K562 (cell line): ENCODE measurements around the gene MBD6. TPM values are rescaled to one million over a fixed set of nuclear protein-coding genes. Genes with fewer than 3 reads are reported as not detected.
A peak's percentile ranks its signal among the peaks of the same experiment; 100 is the strongest.

Source experiments
- ATF3 ChIP-seq, 2 experiments: fragments of 450-650 bp in 1 of 2; sonication (generic) in 1 of 2; formaldehyde crosslinking in 1 of 2; IDR thresholded peaks in 1 of 2; conservative IDR thresholded peaks in 1 of 2; 2 replicates each; pipeline versions ENCODE4 v1.6.1 to v1.8.1; 2016 to 2023; ENCODE audit warnings: mild to moderate bottlenecking in 2 of 2, moderate library complexity in 2 of 2, inconsistent platforms in 1 of 2, missing genetic modification reagents in 1 of 2
- BRCA1 ChIP-seq, 2 experiments: fragments of 450-650 bp in 1 of 2; sonication (generic) in 1 of 2; formaldehyde crosslinking in 1 of 2; IDR thresholded peaks; 2 replicates each; pipeline versions ENCODE4 v1.5.0 to v1.6.1; 2017 to 2020; ENCODE audit warnings: mild to moderate bottlenecking in 1 of 2, missing genetic modification reagents in 1 of 2
- CCAR2 ChIP-seq: fragments of 200-400 bp; formaldehyde crosslinking; IDR thresholded peaks from 2 replicates; pipeline ENCODE4 v1.6.1; 2017; ENCODE audit warnings: mild to moderate bottlenecking, low read depth, low read length
- CCNT2 ChIP-seq: IDR thresholded peaks from 2 replicates; pipeline ENCODE4 v1.6.1; 2011; ENCODE audit warnings: borderline replicate concordance, low read depth, mild to moderate bottlenecking, moderate library complexity, mixed read lengths, low read length; ENCODE audit not compliant: insufficient read length; ENCODE audit errors: extremely low read depth
- ELF4 ChIP-seq: fragments of 450-650 bp; formaldehyde crosslinking; IDR thresholded peaks from 2 replicates; pipeline ENCODE4 v1.4.0; 2022; ENCODE audit warnings: missing genetic modification characterization
- ERF ChIP-seq: fragments of 450-650 bp; formaldehyde crosslinking; IDR thresholded peaks from 2 replicates; pipeline ENCODE4 v1.4.0; 2020; ENCODE audit warnings: mild to moderate bottlenecking, mixed read lengths
- FOXM1 ChIP-seq, 2 experiments: fragments of 450-650 bp in 1 of 2; sonication (generic) in 1 of 2; formaldehyde crosslinking in 1 of 2; IDR thresholded peaks; 2 replicates each; pipeline versions ENCODE4 v1.6.1 to v1.9.0; 2017 to 2022; ENCODE audit warnings: low read depth in 2 of 2, mild to moderate bottlenecking in 2 of 2, missing genetic modification reagents in 1 of 2, moderate library complexity in 1 of 2
- HDAC1 ChIP-seq, 2 experiments: fragments of 450-650 bp; IDR thresholded peaks; 2 replicates each; pipeline ENCODE4 v1.6.1; 2016 to 2017; ENCODE audit warnings: inconsistent platforms in 1 of 2, mild to moderate bottlenecking in 1 of 2, moderate library complexity in 1 of 2
- KAT2B ChIP-seq: IDR thresholded peaks from one replicate; pipeline ENCODE4 v1.6.1; 2012; ENCODE audit warnings: low read depth, mild to moderate bottlenecking, control low read depth, inconsistent platforms, low read length, moderate library complexity
- KDM5B ChIP-seq: fragments of 200-600 bp; sonication (generic); IDR thresholded peaks from 2 replicates; pipeline ENCODE4 v1.6.1; 2012; ENCODE audit warnings: low read depth, mild to moderate bottlenecking, moderate library complexity, low read length, control low read depth, inconsistent platforms; ENCODE audit not compliant: insufficient replicate concordance
- MEF2D ChIP-seq: conservative IDR thresholded peaks from 2 replicates; pipeline ENCODE4 v1.6.1; 2016; ENCODE audit warnings: low read depth, missing genetic modification characterization, missing compliant biosample characterization
- NR2C2 ChIP-seq, 2 experiments: fragments of 200-800 bp in 1 of 2; sonication (Bioruptor generic) in 1 of 2; sonication (generic) in 1 of 2; formaldehyde crosslinking in 1 of 2; IDR thresholded peaks; 2 replicates each; pipeline versions ENCODE4 v1.6.1 to v1.8.0; 2016 to 2022; ENCODE audit warnings: mild to moderate bottlenecking in 1 of 2, missing compliant biosample characterization in 1 of 2, missing genetic modification characterization in 1 of 2, missing genetic modification reagents in 1 of 2
- NR2F6 ChIP-seq: fragments of 450-650 bp; formaldehyde crosslinking; IDR thresholded peaks from 2 replicates; pipeline ENCODE4 v1.4.0; 2020; ENCODE audit warnings: mild to moderate bottlenecking
- PHB2 ChIP-seq: fragments of 450-650 bp; IDR thresholded peaks from 2 replicates; pipeline ENCODE4 v1.6.1; 2017; ENCODE audit warnings: low read depth
- RCOR1 ChIP-seq, 2 experiments: IDR thresholded peaks; 2 replicates each; pipeline ENCODE4 v1.6.1; 2012; ENCODE audit warnings: low read depth in 2 of 2, low read length in 2 of 2, borderline replicate concordance in 1 of 2, improper control_type of control experiment in 1 of 2
- RNF2 ChIP-seq: sonication (generic); IDR thresholded peaks from 2 replicates; pipeline ENCODE4 v1.6.1; 2016
- SAP30 ChIP-seq: fragments of 200-600 bp; sonication (generic); IDR thresholded peaks from 2 replicates; pipeline ENCODE4 v1.6.1; 2012; ENCODE audit warnings: borderline replicate concordance, low read depth, mild to moderate bottlenecking, moderate library complexity, low read length, control low read depth, inconsistent platforms; ENCODE audit not compliant: insufficient read depth, poor library complexity, severe bottlenecking
- ZEB2 ChIP-seq: fragments of 450-650 bp; IDR thresholded peaks from 2 replicates; pipeline ENCODE4 v1.6.1; 2016
- ZNF316 ChIP-seq: fragments of 450-650 bp; IDR thresholded peaks from 2 replicates; pipeline ENCODE4 v1.6.1; 2016
- ZNF347 ChIP-seq: fragments of 450-650 bp; formaldehyde crosslinking; IDR thresholded peaks from 2 replicates; pipeline ENCODE4 v1.4.0; 2020; ENCODE audit warnings: low read depth, mild to moderate bottlenecking, moderate library complexity
- ZNF511 ChIP-seq: sonication (generic); formaldehyde crosslinking; IDR thresholded peaks from 2 replicates; pipeline ENCODE4 v1.8.0; 2022; ENCODE audit warnings: mild to moderate bottlenecking, missing genetic modification reagents
- ZSCAN32 ChIP-seq: fragments of 450-650 bp; formaldehyde crosslinking; IDR thresholded peaks from 2 replicates; pipeline ENCODE4 v1.4.0; 2020; ENCODE audit warnings: mild to moderate bottlenecking, moderate library complexity
- polyA plus RNA-seq, 8 experiments: library from polyadenylated mRNA; depleted of rRNA in 4 of 8; stranded (reverse) in 5 of 8; unstranded in 3 of 8; fragments of >200 nt; fragmentation: Nextera tagmentation in 2 of 8; fragmentation: Illumina TruSeq in 1 of 8; extraction: Ambion mirVana in 2 of 8; extraction: Trizol in 1 of 8; gene quantifications; 2 replicates each; pipeline versions ENCODE4 v1.2.1 to v1.2.3, GENCODE V29; 2011 to 2014; ENCODE audit warnings: inconsistent platforms in 1 of 8, missing spikeins in 1 of 8
- total RNA-seq, 7 experiments: library from RNA; depleted of rRNA in 6 of 7; stranded (reverse); fragments of >200 nt in 6 of 7; fragmentation: Illumina TruSeq in 2 of 7; extraction: Trizol in 2 of 7; gene quantifications; 2 replicates each; pipeline versions ENCODE4 v1.2.1 to v1.2.3, GENCODE V29; 2011 to 2021; ENCODE audit warnings: low replicate concordance in 1 of 7
- TF ChIP-seq, protein P1 (sequence below), 2 experiments: fragments of 200-800 bp in 1 of 2; sonication (Bioruptor generic) in 1 of 2; sonication (generic) in 1 of 2; formaldehyde crosslinking in 1 of 2; IDR thresholded peaks in 1 of 2; conservative IDR thresholded peaks in 1 of 2; 2 replicates each; pipeline versions ENCODE4 v1.5.0 to v1.6.1; 2016 to 2020; ENCODE audit warnings: missing compliant biosample characterization in 1 of 2, missing genetic modification characterization in 1 of 2, missing genetic modification reagents in 1 of 2

MBD6 gene
- total and polyA plus RNA-seq, 9 of the 15 experiments (the other 6 are each of a cell fraction or from before 2014, with no cell fraction given) = 2.0 to 54.8 (median 3.8) TPM

GRCh38 chr12:57545809-57546437 is 23.3 kb downstream of the MBD6 start (continued):
- TF ChIP-seq BRCA1 (IDR thresholded peaks at IDR 0.05) (no peak), BRCA1 (CRISPR knock-in tag; IDR thresholded peaks at IDR 0.05) (0 out of 2 replicates have a peak, but pooled peaks have one; percentile 65), CCAR2 (no peak), ZEB2 (peak; percentile 54; the same call in 1 of the 2 replicates), RNF2 (no peak), ZSCAN32 (CRISPR knock-in tag) (no peak), CCNT2 (no peak), KAT2B (no peak), ZNF316 (peak; percentile 35), HDAC1 (IDR thresholded peaks at IDR 0.05) (peak in 1 of 2 experiments; percentile 37; a peak in 1 of 4 replicates), PHB2 (no peak), ATF3 (IDR thresholded peaks at IDR 0.05) (peak; percentile 66), ATF3 (CRISPR knock-in tag; conservative IDR thresholded peaks at IDR 0.05) (no peak), KDM5B (peak; percentile 48), FOXM1 (IDR thresholded peaks at IDR 0.05; ENCODE audit: low read depth) (no peak), FOXM1 (CRISPR knock-in tag; IDR thresholded peaks at IDR 0.05; ENCODE audit: low read depth) (0 out of 2 replicates have a peak, but pooled peaks have one; percentile 19), MEF2D (tag) (0 out of 2 replicates have a peak, but pooled peaks have one; percentile 32), ZNF511 (CRISPR knock-in tag) (0 out of 2 replicates have a peak, but pooled peaks have one; percentile 26), ERF (CRISPR knock-in tag) (no peak), NR2F6 (CRISPR knock-in tag) (no peak), ELF4 (CRISPR knock-in tag) (no peak), SAP30 (peak; percentile 21), RCOR1 (IDR thresholded peaks at IDR 0.05; ENCODE audit: borderline replicate concordance in 1 of 2, low read depth in 2 of 2, low read length in 2 of 2) (peak in 1 of 2 experiments; percentile 7; a peak in 1 of 4 replicates), ZNF347 (CRISPR knock-in tag) (no peak), NR2C2 (CRISPR knock-in tag; IDR thresholded peaks at IDR 0.05) (no peak), NR2C2 (tag; IDR thresholded peaks at IDR 0.05) (0 out of 2 replicates have a peak, but pooled peaks have one; percentile 7)
- TF ChIP-seq, protein P1, sequence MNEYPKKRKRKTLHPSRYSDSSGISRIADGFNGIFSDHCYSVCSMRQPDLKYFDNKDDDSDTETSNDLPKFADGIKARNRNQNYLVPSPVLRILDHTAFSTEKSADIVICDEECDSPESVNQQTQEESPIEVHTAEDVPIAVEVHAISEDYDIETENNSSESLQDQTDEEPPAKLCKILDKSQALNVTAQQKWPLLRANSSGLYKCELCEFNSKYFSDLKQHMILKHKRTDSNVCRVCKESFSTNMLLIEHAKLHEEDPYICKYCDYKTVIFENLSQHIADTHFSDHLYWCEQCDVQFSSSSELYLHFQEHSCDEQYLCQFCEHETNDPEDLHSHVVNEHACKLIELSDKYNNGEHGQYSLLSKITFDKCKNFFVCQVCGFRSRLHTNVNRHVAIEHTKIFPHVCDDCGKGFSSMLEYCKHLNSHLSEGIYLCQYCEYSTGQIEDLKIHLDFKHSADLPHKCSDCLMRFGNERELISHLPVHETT (CRISPR knock-in tag; conservative IDR thresholded peaks at IDR 0.05 in 1 of 2, IDR thresholded peaks at IDR 0.05 in 1 of 2) = no peak
